Measurements from ENCODE around the gene FOXL3. TPM values are rescaled to one million over a fixed set of nuclear protein-coding genes. Genes with fewer than 3 reads are reported as not detected.

The FOXL3 gene
- total RNA-seq, 1 donor from 2014 or later, result not detected

- Mint-ChIP-seq H3K9me3 (peaks cover 3% of the 10 kb centered on the region), H3K4me1 (peaks cover 2% of the 10 kb centered on the region), H3K4me3 (no peak overlapping the region), H3K27ac (no peak overlapping the region), H3K36me3 (ENCODE audit: low read depth) (no peaks in the 10 kb centered on the region), H3K27me3 (peaks cover 15% of the 10 kb centered on the region)
- CTCF ChIA-PET, result no interaction called here
- POLR2A ChIA-PET, result no interaction called here
- TF ChIP-seq, protein P1, sequence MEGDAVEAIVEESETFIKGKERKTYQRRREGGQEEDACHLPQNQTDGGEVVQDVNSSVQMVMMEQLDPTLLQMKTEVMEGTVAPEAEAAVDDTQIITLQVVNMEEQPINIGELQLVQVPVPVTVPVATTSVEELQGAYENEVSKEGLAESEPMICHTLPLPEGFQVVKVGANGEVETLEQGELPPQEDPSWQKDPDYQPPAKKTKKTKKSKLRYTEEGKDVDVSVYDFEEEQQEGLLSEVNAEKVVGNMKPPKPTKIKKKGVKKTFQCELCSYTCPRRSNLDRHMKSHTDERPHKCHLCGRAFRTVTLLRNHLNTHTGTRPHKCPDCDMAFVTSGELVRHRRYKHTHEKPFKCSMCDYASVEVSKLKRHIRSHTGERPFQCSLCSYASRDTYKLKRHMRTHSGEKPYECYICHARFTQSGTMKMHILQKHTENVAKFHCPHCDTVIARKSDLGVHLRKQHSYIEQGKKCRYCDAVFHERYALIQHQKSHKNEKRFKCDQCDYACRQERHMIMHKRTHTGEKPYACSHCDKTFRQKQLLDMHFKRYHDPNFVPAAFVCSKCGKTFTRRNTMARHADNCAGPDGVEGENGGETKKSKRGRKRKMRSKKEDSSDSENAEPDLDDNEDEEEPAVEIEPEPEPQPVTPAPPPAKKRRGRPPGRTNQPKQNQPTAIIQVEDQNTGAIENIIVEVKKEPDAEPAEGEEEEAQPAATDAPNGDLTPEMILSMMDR (IDR thresholded peaks at IDR 0.05), result no peak
- no peak for ATAC-seq (ENCODE audit: low read depth)
- no peak for DNase-seq
- intact Hi-C loops (cut with micrococcal nuclease), result no loop called here
Observed at GRCh38 chr7:325051-325798, 35.3 kb downstream of the FOXL3 start.

DNA sequence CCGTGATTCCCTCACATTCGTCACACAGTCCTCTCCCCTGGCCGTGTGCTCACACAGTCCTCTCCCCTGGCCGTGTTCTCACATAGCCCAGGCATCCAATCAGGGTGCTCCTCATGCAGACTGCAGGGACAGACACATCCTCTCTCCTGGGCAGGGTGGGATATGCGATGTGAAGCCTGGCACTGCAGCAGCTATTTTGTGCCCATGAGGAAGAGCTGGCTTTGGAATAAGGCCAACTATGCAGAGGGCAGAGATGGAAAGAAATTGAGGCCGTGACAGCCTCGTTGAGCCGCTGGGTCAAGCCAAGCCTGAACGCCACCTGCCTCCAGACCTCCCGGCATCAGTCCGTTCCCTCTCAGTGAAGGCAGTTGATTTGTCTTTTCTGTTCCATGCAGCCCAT lies 35.8 kb downstream of the FOXL3 start:
- Mint-ChIP-seq H3K27me3 (peaks cover 15% of the 10 kb centered on the region), H3K36me3 (ENCODE audit: low read depth) (no peaks in the 10 kb centered on the region), H3K4me3 (no peak overlapping the region), H3K4me1 (peaks cover 2% of the 10 kb centered on the region), H3K27ac (no peak overlapping the region), H3K9me3 (peaks cover 3% of the 10 kb centered on the region)
- CTCF ChIA-PET, result no interaction called here
- DNase-seq (no peak), ATAC-seq (ENCODE audit: low read depth) (no peak)
- POLR2A ChIA-PET, result no interaction called here
- intact Hi-C loops (cut with micrococcal nuclease), result no loop called here
- TF ChIP-seq, protein P1 (IDR thresholded peaks at IDR 0.05), result no peak

DNA sequence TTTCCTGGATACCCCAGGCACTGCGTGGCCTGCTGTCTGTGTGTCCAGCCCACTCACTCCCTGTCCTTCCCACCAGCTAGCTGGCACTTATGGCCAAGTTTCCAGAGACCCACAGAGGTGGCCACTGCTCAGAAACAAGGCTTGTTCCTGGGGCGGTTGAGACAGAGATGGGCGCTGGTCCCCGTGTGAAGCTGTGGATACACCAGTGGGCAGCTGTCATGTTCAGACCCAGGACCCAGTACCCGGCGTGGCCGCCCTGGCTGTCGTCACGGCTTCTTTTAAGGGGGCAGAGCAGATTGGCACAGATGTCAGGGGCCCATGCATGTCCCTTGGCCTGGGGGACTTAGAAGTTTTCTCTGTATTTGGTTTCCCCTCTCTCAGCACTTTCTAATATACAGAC lies 36.3 kb downstream of the FOXL3 start:
- no peak overlapping the region for H3K27ac Mint-ChIP-seq
- peaks cover 2% of the 10 kb centered on the region for H3K4me1 Mint-ChIP-seq
- DNase-seq, result no peak
- H3K4me3 Mint-ChIP-seq, result no peak overlapping the region
- H3K36me3 Mint-ChIP-seq (ENCODE audit: low read depth), result no peaks in the 10 kb centered on the region
- peaks cover 3% of the 10 kb centered on the region for H3K9me3 Mint-ChIP-seq
- ATAC-seq (ENCODE audit: low read depth), result no peak
- peaks cover 19% of the 10 kb centered on the region for H3K27me3 Mint-ChIP-seq
- intact Hi-C loops (cut with micrococcal nuclease), result no loop called here
- TF ChIP-seq, protein P1 (IDR thresholded peaks at IDR 0.05), result no peak
- CTCF ChIA-PET, result no interaction called here
- POLR2A ChIA-PET, result no interaction called here

- TF ChIP-seq, protein P1 (IDR thresholded peaks at IDR 0.05), result no peak
- H3K4me1 Mint-ChIP-seq, result peaks cover 2% of the 10 kb centered on the region
- intact Hi-C loops (cut with micrococcal nuclease), result no loop called here
- ATAC-seq (ENCODE audit: low read depth) (no peak), DNase-seq (no peak)
- peaks cover 3% of the 10 kb centered on the region for H3K9me3 Mint-ChIP-seq
- no peaks in the 10 kb centered on the region for H3K36me3 Mint-ChIP-seq (ENCODE audit: low read depth)
- no peak overlapping the region for H3K4me3 Mint-ChIP-seq
- POLR2A ChIA-PET, result no interaction called here
- H3K27ac Mint-ChIP-seq, result no peak overlapping the region
- CTCF ChIA-PET, result no interaction called here
- peaks cover 21% of the 10 kb centered on the region for H3K27me3 Mint-ChIP-seq
Observed at GRCh38 chr7:326809-327232, 36.9 kb downstream of the FOXL3 start.

DNA sequence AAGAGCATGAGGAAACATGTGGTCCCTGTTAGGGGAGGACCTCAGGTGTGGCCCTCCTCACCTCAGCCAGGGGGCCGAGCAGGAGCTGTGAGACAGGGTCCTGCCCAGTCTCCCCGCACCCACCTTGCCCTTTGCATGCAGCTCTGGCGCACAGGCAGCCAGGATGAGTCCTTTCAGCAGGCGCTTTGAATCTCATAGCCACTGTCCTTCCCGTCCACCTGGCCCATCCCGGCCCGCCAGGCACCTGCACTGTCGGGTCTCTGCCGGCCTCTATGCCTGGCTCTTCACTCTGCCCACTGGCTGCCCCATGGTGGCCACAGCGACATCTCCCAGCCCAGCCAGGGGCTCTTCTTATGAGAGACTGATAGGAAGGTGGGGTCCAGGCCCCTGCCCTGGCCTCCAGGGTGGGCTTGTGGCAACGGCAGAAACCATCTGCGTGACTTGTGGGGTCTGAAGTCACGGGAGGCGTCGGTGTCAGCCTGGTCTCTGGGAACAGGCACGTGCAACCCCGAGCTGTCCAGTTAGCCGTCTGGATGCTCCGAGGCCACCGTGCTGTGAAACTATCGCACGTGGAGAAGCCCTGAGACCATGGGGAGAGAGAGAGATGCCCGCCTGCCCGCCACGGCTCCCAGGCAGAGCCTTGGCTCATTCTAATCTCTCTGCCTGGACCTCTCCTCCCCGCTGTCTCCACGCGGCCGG lies 37.4 kb downstream of the FOXL3 start:
- TF ChIP-seq, protein P1 (IDR thresholded peaks at IDR 0.05), result no peak
- ChIA-PET POLR2A (no interaction called here), CTCF (no interaction called here)
- DNase-seq (no peak), ATAC-seq (ENCODE audit: low read depth) (no peak)
- Mint-ChIP-seq H3K4me3 (no peak overlapping the region), H3K9me3 (peaks cover 3% of the 10 kb centered on the region), H3K27ac (no peak overlapping the region), H3K27me3 (peaks cover 21% of the 10 kb centered on the region), H3K4me1 (no peaks in the 10 kb centered on the region), H3K36me3 (ENCODE audit: low read depth) (no peaks in the 10 kb centered on the region)
- intact Hi-C loops (cut with micrococcal nuclease), result no loop called here
